Activated naive CD8-positive, alpha-beta T cell (primary cell): ENCODE measurements around the gene OR52B4.
"Not testable (repeated sequence)": the region's sequence is repeated elsewhere in the genome, so short reads cannot be mapped to it uniquely, and the experiment has no call there.

Experiments used
- H3K27ac Mint-ChIP-seq: one replicate; pipeline ENCODE4 v1.8.0; 2021; ENCODE audit warnings: mixed read lengths
- H3K27me3 Mint-ChIP-seq: one replicate; pipeline ENCODE4 v1.8.0; 2021; ENCODE audit warnings: mixed read lengths
- H3K36me3 Mint-ChIP-seq: one replicate; pipeline ENCODE4 v1.8.0; 2021; ENCODE audit warnings: mixed read lengths
- H3K4me1 Mint-ChIP-seq: one replicate; pipeline ENCODE4 v1.8.0; 2021; ENCODE audit warnings: low read depth, mixed read lengths
- H3K4me3 Mint-ChIP-seq: one replicate; pipeline ENCODE4 v1.8.0; 2021; ENCODE audit warnings: mild to moderate bottlenecking, mixed read lengths
- H3K9me3 Mint-ChIP-seq: one replicate; pipeline ENCODE4 v1.8.0; 2021; ENCODE audit warnings: low read depth, mixed read lengths

Gene OR52B4

GRCh38 chr11:4368286-4368685 lies at the start of gene OR52B4:
TSS of gene OR52B4 (minus strand) at chr11:4368386. CDS start at chr11:4368295, 91 bp downstream.
- Mint-ChIP-seq H3K36me3 (peaks cover 4% of the 10 kb centered on the region), H3K27ac (no peak within 1 kb of the TSS)

GRCh38 chr11:4416816-4417215 lies 48.6 kb upstream of the OR52B4 start:
- peaks cover 3% of the 10 kb centered on the region for H3K36me3 Mint-ChIP-seq
- H3K4me1 Mint-ChIP-seq: no peaks in the 10 kb centered on the region
- no peak overlapping the region for H3K4me3 Mint-ChIP-seq
- peaks cover 1% of the 10 kb centered on the region for H3K27me3 Mint-ChIP-seq
- no peak overlapping the region for H3K27ac Mint-ChIP-seq
- no peaks in the 10 kb centered on the region for H3K9me3 Mint-ChIP-seq

More at GRCh38 chr11:4368286-4368685, at the start of gene OR52B4:
- no peaks in the 10 kb centered on the region for H3K9me3 Mint-ChIP-seq
- peaks cover 2% of the 10 kb centered on the region for H3K27me3 Mint-ChIP-seq
- no peak within 1 kb of the TSS for H3K4me3 Mint-ChIP-seq
- H3K4me1 Mint-ChIP-seq: no peaks in the 10 kb centered on the region

- Mint-ChIP-seq H3K36me3 (peaks cover 3% of the 10 kb centered on the region), H3K4me1 (no peaks in the 10 kb centered on the region), H3K27me3 (peaks cover under 1% of the 10 kb centered on the region), H3K9me3 (no peaks in the 10 kb centered on the region), H3K27ac (no peak overlapping the region), H3K4me3 (no peak overlapping the region)
These were observed 48.1 kb upstream of the OR52B4 start for GRCh38 chr11:4416306-4416705.

GRCh38 chr11:4406206-4406605 lies 38.0 kb upstream of the OR52B4 start:
- not testable (repeated sequence) for H3K9me3 Mint-ChIP-seq, H3K36me3 Mint-ChIP-seq, H3K4me3 Mint-ChIP-seq, H3K4me1 Mint-ChIP-seq, H3K27me3 Mint-ChIP-seq, H3K27ac Mint-ChIP-seq

GRCh38 chr11:4393858-4394223 lies 25.7 kb upstream of the OR52B4 start:
- Mint-ChIP-seq H3K4me1 (peaks cover 50% of the 10 kb centered on the region), H3K9me3 (peaks cover 7% of the 10 kb centered on the region), H3K4me3 (peak overlapping the region; percentile 94), H3K27ac (peak overlapping the region; percentile 93), H3K36me3 (peaks cover 17% of the 10 kb centered on the region), H3K27me3 (peaks cover 6% of the 10 kb centered on the region)

- peak within 1 kb of the TSS; percentile 93 for H3K27ac Mint-ChIP-seq
- peaks cover 5% of the 10 kb centered on the region for H3K9me3 Mint-ChIP-seq
- H3K4me3 Mint-ChIP-seq: peak within 1 kb of the TSS; percentile 94
- H3K36me3 Mint-ChIP-seq: peaks cover 14% of the 10 kb centered on the region
- H3K4me1 Mint-ChIP-seq: peaks cover 50% of the 10 kb centered on the region
- H3K27me3 Mint-ChIP-seq: peaks cover 4% of the 10 kb centered on the region
These were observed 25.1 kb upstream of the OR52B4 start, which contains the start of gene TRIM21 for GRCh38 chr11:4393209-4393857. TSS of gene TRIM21 (minus strand) at chr11:4393702. CDS start at chr11:4390409, 3,293 bp downstream.

GRCh38 chr11:4388221-4388620 lies 20.0 kb upstream of the OR52B4 start:
- H3K4me3 Mint-ChIP-seq: no peak overlapping the region
- peaks cover 37% of the 10 kb centered on the region for H3K4me1 Mint-ChIP-seq
- no peaks in the 10 kb centered on the region for H3K27me3 Mint-ChIP-seq
- no peaks in the 10 kb centered on the region for H3K9me3 Mint-ChIP-seq
- peaks cover 26% of the 10 kb centered on the region for H3K36me3 Mint-ChIP-seq
- peak overlapping the region; percentile 28 for H3K27ac Mint-ChIP-seq

GRCh38 chr11:4385978-4386740 lies 18.0 kb upstream of the OR52B4 start:
- H3K9me3 Mint-ChIP-seq: no peaks in the 10 kb centered on the region
- H3K36me3 Mint-ChIP-seq: peaks cover 24% of the 10 kb centered on the region

GRCh38 chr11:4381901-4382300 lies 13.7 kb upstream of the OR52B4 start:
- H3K4me1 Mint-ChIP-seq: peaks cover 3% of the 10 kb centered on the region
- H3K9me3 Mint-ChIP-seq: no peaks in the 10 kb centered on the region
- H3K27me3 Mint-ChIP-seq: no peaks in the 10 kb centered on the region
- H3K36me3 Mint-ChIP-seq: peaks cover 19% of the 10 kb centered on the region
- H3K4me3 Mint-ChIP-seq: no peak overlapping the region
- H3K27ac Mint-ChIP-seq: no peak overlapping the region

More at GRCh38 chr11:4385978-4386740, 18.0 kb upstream of the OR52B4 start:
- Mint-ChIP-seq H3K27me3 (no peaks in the 10 kb centered on the region), H3K4me3 (no peak overlapping the region), H3K27ac (no peak overlapping the region), H3K4me1 (peaks cover 20% of the 10 kb centered on the region)

- no peaks in the 10 kb centered on the region for H3K4me1 Mint-ChIP-seq
- peaks cover 2% of the 10 kb centered on the region for H3K36me3 Mint-ChIP-seq
- H3K27me3 Mint-ChIP-seq: no peaks in the 10 kb centered on the region
- no peaks in the 10 kb centered on the region for H3K9me3 Mint-ChIP-seq
- no peak overlapping the region for H3K27ac Mint-ChIP-seq
- no peak overlapping the region for H3K4me3 Mint-ChIP-seq
These were observed 7.4 kb upstream of the OR52B4 start for GRCh38 chr11:4375431-4376140.

- H3K4me1 Mint-ChIP-seq: no peaks in the 10 kb centered on the region
- no peaks in the 10 kb centered on the region for H3K9me3 Mint-ChIP-seq
- H3K36me3 Mint-ChIP-seq: peaks cover 2% of the 10 kb centered on the region
- no peak overlapping the region for H3K27ac Mint-ChIP-seq
- no peak overlapping the region for H3K4me3 Mint-ChIP-seq
- no peaks in the 10 kb centered on the region for H3K27me3 Mint-ChIP-seq
These were observed 2.0 kb upstream of the OR52B4 start for GRCh38 chr11:4370166-4370565.

- not testable (repeated sequence) for H3K4me3 Mint-ChIP-seq, H3K27ac Mint-ChIP-seq, H3K27me3 Mint-ChIP-seq, H3K36me3 Mint-ChIP-seq, H3K9me3 Mint-ChIP-seq, H3K4me1 Mint-ChIP-seq
These were observed 20.0 kb downstream of the OR52B4 start for GRCh38 chr11:4348142-4348541.

- not testable (repeated sequence) for H3K4me1 Mint-ChIP-seq
These were observed 22.8 kb downstream of the OR52B4 start for GRCh38 chr11:4345366-4345765.

GRCh38 chr11:4334356-4334755 lies 33.8 kb downstream of the OR52B4 start:
- not testable (repeated sequence) for H3K4me3 Mint-ChIP-seq, H3K36me3 Mint-ChIP-seq, H3K4me1 Mint-ChIP-seq, H3K27me3 Mint-ChIP-seq, H3K27ac Mint-ChIP-seq, H3K9me3 Mint-ChIP-seq

More at GRCh38 chr11:4345366-4345765, 22.8 kb downstream of the OR52B4 start:
- not testable (repeated sequence) for H3K36me3 Mint-ChIP-seq, H3K9me3 Mint-ChIP-seq, H3K27ac Mint-ChIP-seq, H3K27me3 Mint-ChIP-seq, H3K4me3 Mint-ChIP-seq
